Measurements from ENCODE around the gene ZNRF1.

The ZNRF1 gene

DNA sequence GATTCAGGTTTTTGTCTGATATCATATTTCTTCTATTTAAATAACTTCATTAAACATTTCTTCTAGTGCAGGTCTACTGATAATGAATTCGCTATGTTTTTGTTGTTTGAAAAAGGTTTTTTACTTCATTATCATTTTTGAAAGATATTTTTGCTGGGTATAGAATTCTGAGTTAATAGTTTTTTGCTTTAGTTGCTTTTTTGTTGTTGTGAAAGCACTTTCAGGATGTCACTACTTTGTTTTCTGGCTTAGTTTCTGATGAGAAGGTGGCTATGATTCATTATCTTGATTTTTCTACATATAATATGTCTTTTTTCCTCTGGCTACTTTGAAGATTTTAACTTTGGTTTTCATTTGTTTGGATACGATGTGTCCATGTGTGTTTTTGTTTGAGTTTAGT, 153.0 kb downstream of the ZNRF1 start:
- TF ChIP-seq, protein P1, sequence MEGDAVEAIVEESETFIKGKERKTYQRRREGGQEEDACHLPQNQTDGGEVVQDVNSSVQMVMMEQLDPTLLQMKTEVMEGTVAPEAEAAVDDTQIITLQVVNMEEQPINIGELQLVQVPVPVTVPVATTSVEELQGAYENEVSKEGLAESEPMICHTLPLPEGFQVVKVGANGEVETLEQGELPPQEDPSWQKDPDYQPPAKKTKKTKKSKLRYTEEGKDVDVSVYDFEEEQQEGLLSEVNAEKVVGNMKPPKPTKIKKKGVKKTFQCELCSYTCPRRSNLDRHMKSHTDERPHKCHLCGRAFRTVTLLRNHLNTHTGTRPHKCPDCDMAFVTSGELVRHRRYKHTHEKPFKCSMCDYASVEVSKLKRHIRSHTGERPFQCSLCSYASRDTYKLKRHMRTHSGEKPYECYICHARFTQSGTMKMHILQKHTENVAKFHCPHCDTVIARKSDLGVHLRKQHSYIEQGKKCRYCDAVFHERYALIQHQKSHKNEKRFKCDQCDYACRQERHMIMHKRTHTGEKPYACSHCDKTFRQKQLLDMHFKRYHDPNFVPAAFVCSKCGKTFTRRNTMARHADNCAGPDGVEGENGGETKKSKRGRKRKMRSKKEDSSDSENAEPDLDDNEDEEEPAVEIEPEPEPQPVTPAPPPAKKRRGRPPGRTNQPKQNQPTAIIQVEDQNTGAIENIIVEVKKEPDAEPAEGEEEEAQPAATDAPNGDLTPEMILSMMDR (conservative IDR thresholded peaks at IDR 0.05; ENCODE audit: control insufficient read depth, insufficient read depth, low read depth, low read length) = no peak
- DNase-seq (ENCODE audit: low read depth) = no peak
- H3K4me3 ChIP-seq (ENCODE audit: control insufficient read depth, low read depth, low read length) = no peak overlapping the region

DNA sequence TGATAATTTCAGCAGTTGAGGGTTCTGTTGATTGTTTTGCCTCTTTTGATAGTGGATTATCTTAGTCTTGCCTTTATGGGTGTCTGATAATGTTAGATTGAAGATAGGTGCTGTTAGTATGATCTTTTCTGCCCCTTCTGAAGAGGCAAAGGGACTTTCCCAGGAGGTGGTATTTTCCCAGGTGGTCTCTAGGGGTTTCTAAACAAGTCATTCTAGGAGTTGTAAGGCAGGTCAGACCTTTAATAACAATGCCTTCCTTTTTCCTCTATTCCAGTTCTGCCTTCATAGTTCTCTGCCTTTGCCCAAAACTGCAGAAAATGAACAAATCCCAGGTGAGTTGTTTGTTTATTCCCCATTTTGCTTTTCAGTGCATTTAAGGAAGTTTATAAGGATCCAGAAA, 153.8 kb downstream of the ZNRF1 start:
- TF ChIP-seq, protein P1 (conservative IDR thresholded peaks at IDR 0.05; ENCODE audit: control insufficient read depth, insufficient read depth, low read depth, low read length) = no peak
- no peak for DNase-seq (ENCODE audit: low read depth)
- H3K4me3 ChIP-seq (ENCODE audit: control insufficient read depth, low read depth, low read length) = no peak overlapping the region

- TF ChIP-seq, protein P1 (conservative IDR thresholded peaks at IDR 0.05; ENCODE audit: control insufficient read depth, insufficient read depth, low read depth, low read length) = no peak
Observed at GRCh38 chr16:75160386-75160785, 161.6 kb downstream of the ZNRF1 start.

More at GRCh38 chr16:75160386-75160785, 161.6 kb downstream of the ZNRF1 start:
- no peak for DNase-seq (ENCODE audit: low read depth)
- H3K4me3 ChIP-seq (ENCODE audit: control insufficient read depth, low read depth, low read length) = no peak overlapping the region
